Panc1 (cell line): ENCODE measurements around the gene PNKD. TPM values are rescaled to one million over a fixed set of nuclear protein-coding genes. Genes with fewer than 3 reads are reported as not detected.

Experiments
- ATAC-seq: fragments of 200-7000 bp; cut with Tn5 transposase; 2 replicates; pipeline ENCODE4 v1.9.1; 2020; ENCODE audit warnings: mild to moderate bottlenecking, moderate library complexity
- BruUV-seq: library from RNA; stranded (reverse); fragments of 400-500 nt; replicated peaks from 2 replicates; lab custom pipeline; 2021; lab: Mats Ljungman, UMichigan
- CTCF ChIA-PET: fragments of 300-600 bp; sonication (Branson Sonifier 250); formaldehyde crosslinking; loops from one replicate; lab custom pipeline; 2022; ENCODE audit warnings: antibody characterized with exemption; lab: Charles Lee
- POLR2A ChIA-PET: fragments of 300-600 bp; sonication (Branson Sonifier 250); formaldehyde crosslinking; loops from one replicate; lab custom pipeline; 2022; ENCODE audit warnings: antibody characterized with exemption; lab: Charles Lee
- DNase-seq: peaks from one replicate; pipeline ENCODE4 v3.0.0-alpha.2; 2010; ENCODE audit warnings: low read depth, low spot score
- H3K27ac ChIP-seq: 2 replicates; pipeline ENCODE4 v1.5.1; 2011; ENCODE audit warnings: mild to moderate bottlenecking, low read length, inconsistent platforms
- H3K27me3 ChIP-seq: fragments of 200-500 bp; sonication (Bioruptor generic); 2 replicates; pipeline ENCODE4 v1.6.0; 2014; ENCODE audit warnings: low read length, inconsistent platforms; ENCODE audit not compliant: control insufficient read depth, insufficient read depth
- H3K36me3 ChIP-seq: fragments of 200-500 bp; sonication (Bioruptor generic); 2 replicates; pipeline ENCODE4 v1.5.1; 2014; ENCODE audit warnings: inconsistent platforms, mild to moderate bottlenecking, low read length, moderate library complexity; ENCODE audit not compliant: control insufficient read depth, insufficient read depth
- H3K4me1 ChIP-seq: 2 replicates; pipeline ENCODE4 v1.5.1; 2011; ENCODE audit warnings: inconsistent platforms, mild to moderate bottlenecking, low read length, moderate library complexity; ENCODE audit not compliant: control insufficient read depth, insufficient read depth
- H3K4me3 ChIP-seq, 2 experiments: 2 replicates each; pipeline ENCODE4 v1.5.1; 2011 to 2012; ENCODE audit warnings: low read depth in 2 of 2, low read length in 2 of 2, mild to moderate bottlenecking in 2 of 2, inconsistent platforms in 1 of 2, moderate library complexity in 1 of 2
- H3K9me3 ChIP-seq: fragments of 200-500 bp; sonication (Bioruptor generic); 2 replicates; pipeline ENCODE4 v1.5.1; 2014; ENCODE audit warnings: low read depth, mild to moderate bottlenecking, inconsistent platforms, low read length, moderate library complexity; ENCODE audit not compliant: control insufficient read depth, insufficient read depth
- POLR2AphosphoS5 ChIP-seq: IDR thresholded peaks from 2 replicates; pipeline ENCODE4 v1.6.1; 2012; ENCODE audit warnings: mild to moderate bottlenecking, low read depth, low read length, moderate library complexity
- SIN3A ChIP-seq: IDR thresholded peaks from 2 replicates; pipeline ENCODE4 v1.6.1; 2012; ENCODE audit warnings: low read depth, mild to moderate bottlenecking, low read length, moderate library complexity, borderline replicate concordance; ENCODE audit not compliant: insufficient read depth
- TCF7L2 ChIP-seq: IDR thresholded peaks from 2 replicates; pipeline ENCODE4 v1.6.1; 2011; ENCODE audit warnings: mild to moderate bottlenecking, low read depth, low read length, inconsistent platforms
- in situ Hi-C: cut with HindIII; loops from 2 replicates; pipeline ENCODE4 v1.10.0; 2016; ENCODE audit warnings: low sequenced_read_pairs, low pct_unique_long_range_greater_than_20kb
- intact Hi-C: fragments of 100-400 bp; cut with micrococcal nuclease; formaldehyde crosslinking; loops from one replicate; pipeline ENCODE4 v1.10.0; 2022; ENCODE audit not compliant: unreplicated experiment
- total RNA-seq: library from RNA; stranded (reverse); gene quantifications from one replicate; pipeline ENCODE4 v1.2.1, GENCODE V29; 2021; ENCODE audit not compliant: unreplicated experiment
- TF ChIP-seq, protein P1 (sequence below), 2 experiments: IDR thresholded peaks; 2 replicates each; pipeline ENCODE4 v1.6.1; 2011 to 2012; ENCODE audit warnings: low read depth in 2 of 2, control low read depth in 1 of 2, low read length in 1 of 2, mild to moderate bottlenecking in 1 of 2, moderate library complexity in 1 of 2; ENCODE audit not compliant: insufficient read depth in 1 of 2
- TF ChIP-seq, protein P2 (sequence below): fragments of 450-650 bp; IDR thresholded peaks from 2 replicates; pipeline ENCODE4 v1.5.1; 2017; ENCODE audit warnings: mild to moderate bottlenecking

Gene PNKD
- total RNA-seq, 1 experiment from 2014 or later = 49.0 TPM

DNA sequence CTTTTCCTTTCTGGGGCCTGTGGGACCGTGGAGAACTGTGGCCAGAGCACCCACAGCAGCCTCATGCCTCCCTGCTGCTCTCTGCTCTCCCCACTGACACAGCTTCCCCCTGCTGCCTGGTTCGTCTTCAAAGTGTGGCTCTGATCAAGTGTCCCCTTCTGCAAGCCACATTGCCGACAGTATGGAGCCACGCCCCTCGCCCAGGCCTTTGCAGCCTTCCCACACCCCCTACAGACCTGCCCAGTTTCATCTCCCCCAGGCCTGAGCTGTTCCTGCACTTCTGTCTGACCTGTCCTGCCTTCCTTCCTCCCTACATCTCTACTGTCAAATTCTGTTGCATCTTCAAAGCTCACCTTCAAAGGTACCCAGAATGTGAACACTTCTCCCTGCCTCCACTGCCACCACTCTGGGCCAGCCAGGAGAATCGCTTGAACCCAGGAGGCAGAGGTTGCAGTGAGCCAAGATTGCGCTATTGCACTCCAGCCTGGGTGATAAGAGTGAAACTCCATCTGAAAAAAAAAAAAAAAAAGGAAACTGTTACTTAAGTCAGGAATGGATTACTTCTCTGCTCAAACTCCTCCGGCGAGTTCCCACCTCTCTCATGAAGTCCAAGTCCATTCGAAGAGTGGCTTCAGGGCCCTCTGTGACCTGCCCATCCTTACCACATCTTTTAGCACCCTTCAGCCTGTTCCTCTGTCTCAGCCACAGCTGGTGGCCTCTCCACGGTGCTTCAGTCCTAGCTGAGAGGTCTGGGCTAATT lies 57.3 kb downstream of the PNKD start:
- DNase-seq (no peak), ATAC-seq (no peak)
- Histone ChIP-seq H3K4me1 (peaks cover 8% of the 10 kb centered on the region), H3K36me3 (no peaks in the 10 kb centered on the region), H3K4me3 (no peak overlapping the region), H3K27ac (no peak overlapping the region), H3K9me3 (no peaks in the 10 kb centered on the region), H3K27me3 (no peaks in the 10 kb centered on the region)
- intact Hi-C loops (no loop called here), in situ Hi-C loops (no loop called here)
- ChIA-PET POLR2A (no interaction called here), CTCF (no interaction called here)
- BruUV-seq = no TSS peak
- TF ChIP-seq SIN3A (no peak), POLR2AphosphoS5 (no peak), TCF7L2 (no peak)
- TF ChIP-seq, protein P1, sequence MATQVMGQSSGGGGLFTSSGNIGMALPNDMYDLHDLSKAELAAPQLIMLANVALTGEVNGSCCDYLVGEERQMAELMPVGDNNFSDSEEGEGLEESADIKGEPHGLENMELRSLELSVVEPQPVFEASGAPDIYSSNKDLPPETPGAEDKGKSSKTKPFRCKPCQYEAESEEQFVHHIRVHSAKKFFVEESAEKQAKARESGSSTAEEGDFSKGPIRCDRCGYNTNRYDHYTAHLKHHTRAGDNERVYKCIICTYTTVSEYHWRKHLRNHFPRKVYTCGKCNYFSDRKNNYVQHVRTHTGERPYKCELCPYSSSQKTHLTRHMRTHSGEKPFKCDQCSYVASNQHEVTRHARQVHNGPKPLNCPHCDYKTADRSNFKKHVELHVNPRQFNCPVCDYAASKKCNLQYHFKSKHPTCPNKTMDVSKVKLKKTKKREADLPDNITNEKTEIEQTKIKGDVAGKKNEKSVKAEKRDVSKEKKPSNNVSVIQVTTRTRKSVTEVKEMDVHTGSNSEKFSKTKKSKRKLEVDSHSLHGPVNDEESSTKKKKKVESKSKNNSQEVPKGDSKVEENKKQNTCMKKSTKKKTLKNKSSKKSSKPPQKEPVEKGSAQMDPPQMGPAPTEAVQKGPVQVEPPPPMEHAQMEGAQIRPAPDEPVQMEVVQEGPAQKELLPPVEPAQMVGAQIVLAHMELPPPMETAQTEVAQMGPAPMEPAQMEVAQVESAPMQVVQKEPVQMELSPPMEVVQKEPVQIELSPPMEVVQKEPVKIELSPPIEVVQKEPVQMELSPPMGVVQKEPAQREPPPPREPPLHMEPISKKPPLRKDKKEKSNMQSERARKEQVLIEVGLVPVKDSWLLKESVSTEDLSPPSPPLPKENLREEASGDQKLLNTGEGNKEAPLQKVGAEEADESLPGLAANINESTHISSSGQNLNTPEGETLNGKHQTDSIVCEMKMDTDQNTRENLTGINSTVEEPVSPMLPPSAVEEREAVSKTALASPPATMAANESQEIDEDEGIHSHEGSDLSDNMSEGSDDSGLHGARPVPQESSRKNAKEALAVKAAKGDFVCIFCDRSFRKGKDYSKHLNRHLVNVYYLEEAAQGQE (IDR thresholded peaks at IDR 0.05; ENCODE audit: insufficient read depth in 1 of 2, low read depth in 2 of 2, low read length in 1 of 2) = no peak
- TF ChIP-seq, protein P2, sequence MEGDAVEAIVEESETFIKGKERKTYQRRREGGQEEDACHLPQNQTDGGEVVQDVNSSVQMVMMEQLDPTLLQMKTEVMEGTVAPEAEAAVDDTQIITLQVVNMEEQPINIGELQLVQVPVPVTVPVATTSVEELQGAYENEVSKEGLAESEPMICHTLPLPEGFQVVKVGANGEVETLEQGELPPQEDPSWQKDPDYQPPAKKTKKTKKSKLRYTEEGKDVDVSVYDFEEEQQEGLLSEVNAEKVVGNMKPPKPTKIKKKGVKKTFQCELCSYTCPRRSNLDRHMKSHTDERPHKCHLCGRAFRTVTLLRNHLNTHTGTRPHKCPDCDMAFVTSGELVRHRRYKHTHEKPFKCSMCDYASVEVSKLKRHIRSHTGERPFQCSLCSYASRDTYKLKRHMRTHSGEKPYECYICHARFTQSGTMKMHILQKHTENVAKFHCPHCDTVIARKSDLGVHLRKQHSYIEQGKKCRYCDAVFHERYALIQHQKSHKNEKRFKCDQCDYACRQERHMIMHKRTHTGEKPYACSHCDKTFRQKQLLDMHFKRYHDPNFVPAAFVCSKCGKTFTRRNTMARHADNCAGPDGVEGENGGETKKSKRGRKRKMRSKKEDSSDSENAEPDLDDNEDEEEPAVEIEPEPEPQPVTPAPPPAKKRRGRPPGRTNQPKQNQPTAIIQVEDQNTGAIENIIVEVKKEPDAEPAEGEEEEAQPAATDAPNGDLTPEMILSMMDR = no peak

DNA sequence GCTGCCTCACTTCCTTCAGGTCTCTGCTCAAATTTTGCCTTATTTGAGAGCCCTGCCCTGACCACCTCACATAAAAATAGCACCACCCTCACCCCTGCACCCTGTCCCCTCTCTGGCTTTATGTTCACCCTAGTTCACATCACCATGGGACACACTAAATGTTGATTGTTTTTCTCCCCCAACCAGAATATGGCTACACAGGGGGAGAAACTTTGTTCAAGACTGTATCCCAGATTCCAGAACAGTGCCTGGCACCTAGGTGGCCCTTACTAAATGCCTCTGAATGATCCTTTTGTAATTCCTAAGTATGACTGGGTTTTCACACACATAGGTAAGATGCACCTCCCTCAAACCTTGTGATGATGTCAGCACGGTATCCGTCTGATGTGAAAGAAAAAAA lies 58.0 kb downstream of the PNKD start:
- CTCF ChIA-PET = no interaction called here
- H3K4me1 ChIP-seq = peaks cover 8% of the 10 kb centered on the region
- POLR2A ChIA-PET = no interaction called here
- in situ Hi-C loops (no loop called here), intact Hi-C loops (no loop called here)
- no peak for DNase-seq
- no peak overlapping the region for H3K27ac ChIP-seq
- no TSS peak for BruUV-seq
- ATAC-seq = no peak
- no peaks in the 10 kb centered on the region for H3K27me3 ChIP-seq
- H3K36me3 ChIP-seq = no peaks in the 10 kb centered on the region
- no peaks in the 10 kb centered on the region for H3K9me3 ChIP-seq
- TF ChIP-seq TCF7L2 (no peak), SIN3A (no peak), POLR2AphosphoS5 (no peak)
- TF ChIP-seq, protein P1 (IDR thresholded peaks at IDR 0.05; ENCODE audit: insufficient read depth in 1 of 2, low read depth in 2 of 2, low read length in 1 of 2) = no peak
- TF ChIP-seq, protein P2 = no peak
- H3K4me3 ChIP-seq = no peak overlapping the region
